Lower leg skin (tissue), 3 donors: ENCODE measurements around the gene GLIS2.

Source experiments
- CTCF ChIP-seq, 3 donors: fragments of 450-650 bp; IDR thresholded peaks; one replicate each; pipeline ENCODE4 v1.5.1; 2016; ENCODE audit warnings: antibody characterized with exemption in 3 of 3, mild to moderate bottlenecking in 3 of 3, moderate library complexity in 2 of 3
- POLR2A ChIP-seq, 2 donors: fragments of 450-650 bp; IDR thresholded peaks; one replicate each; pipeline ENCODE4 v1.6.1; 2016 to 2017; ENCODE audit warnings: antibody characterized with exemption in 2 of 2, mild to moderate bottlenecking in 1 of 2, moderate library complexity in 1 of 2

DNA sequence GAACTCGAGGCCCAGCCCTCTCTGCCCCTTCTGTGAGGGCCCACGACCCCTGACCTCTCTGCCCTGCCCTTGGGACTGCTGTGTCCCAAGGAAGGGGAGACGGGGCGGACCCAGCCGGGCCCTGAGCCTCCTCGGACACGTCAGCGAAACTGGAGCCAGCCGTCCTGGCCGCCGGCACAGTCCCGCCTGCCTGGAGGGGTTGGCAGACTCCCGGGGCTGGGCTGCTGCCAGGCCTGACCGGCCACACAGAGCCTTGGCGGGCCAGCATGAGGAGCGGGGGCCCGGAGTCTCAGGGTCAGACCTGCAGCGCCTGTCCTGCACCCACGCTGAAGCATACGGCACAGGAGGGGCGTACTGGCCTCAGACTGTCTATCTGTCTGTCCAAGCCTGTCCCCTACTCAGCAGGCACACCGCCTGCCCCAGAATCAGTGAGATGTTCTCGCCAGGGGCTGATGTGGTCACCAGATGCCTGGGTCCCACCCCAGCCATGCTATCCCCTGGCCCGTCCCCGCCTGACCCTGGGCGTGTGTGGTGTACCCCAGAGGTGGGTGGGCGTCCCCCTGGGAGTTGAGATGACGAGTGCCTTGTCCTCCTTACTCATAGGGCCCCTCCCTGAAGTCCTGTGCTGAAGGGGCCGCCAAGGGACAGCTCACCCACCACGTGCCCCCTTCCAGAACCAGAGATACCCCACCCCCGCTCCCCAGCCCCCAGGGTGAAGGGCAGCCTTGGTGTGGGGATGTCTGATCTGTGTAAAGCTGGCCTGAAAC, 60.4 kb downstream of the GLIS2 start:
- TF ChIP-seq POLR2A (IDR thresholded peaks at IDR 0.05): no peak
- TF ChIP-seq CTCF (IDR thresholded peaks at IDR 0.05): no peak
